OCI-LY7 (cell line): ENCODE results near the gene OAT. TPM values are rescaled to one million over a fixed set of nuclear protein-coding genes. Genes with fewer than 3 reads are reported as not detected.

Source experiments
- BruUV-seq: library from RNA; stranded (reverse); fragments of 400-500 nt; replicated peaks from 2 replicates; lab custom pipeline; 2021; lab: Mats Ljungman, UMichigan
- CTCF ChIA-PET: fragments of 300-600 bp; sonication (Branson Sonifier 250); formaldehyde crosslinking; loops from one replicate; lab custom pipeline; 2022; ENCODE audit warnings: antibody characterized with exemption; ENCODE audit not compliant: unreplicated experiment; lab: Charles Lee
- POLR2A ChIA-PET: fragments of 300-600 bp; sonication (Branson Sonifier 250); formaldehyde crosslinking; loops from one replicate; lab custom pipeline; 2022; ENCODE audit warnings: antibody characterized with exemption; lab: Charles Lee
- DNase-seq: peaks from one replicate; pipeline ENCODE4 v3.0.0-alpha.2; 2015; ENCODE audit warnings: low spot score
- H2AFZ ChIP-seq: fragments of 200-600 bp; sonication (generic), shearing (Covaris generic); 2 replicates; pipeline ENCODE4 v1.6.1; 2014; ENCODE audit warnings: mild to moderate bottlenecking, antibody characterized with exemption, low read length, moderate library complexity
- H3K27ac ChIP-seq: fragments of 200-600 bp; sonication (generic); 2 replicates; pipeline ENCODE4 v1.5.1; 2014; ENCODE audit warnings: mixed run types, low read depth, mild to moderate bottlenecking, moderate library complexity, low read length, inconsistent platforms; ENCODE audit not compliant: poor library complexity, severe bottlenecking
- H3K36me3 ChIP-seq: fragments of 200-600 bp; sonication (generic); 2 replicates; pipeline ENCODE4 v1.6.1; 2014; ENCODE audit warnings: mild to moderate bottlenecking, antibody characterized with exemption, low read length, moderate library complexity, mixed read lengths; ENCODE audit not compliant: insufficient read depth
- H3K4me1 ChIP-seq: fragments of 200-600 bp; sonication (generic); 2 replicates; pipeline ENCODE4 v1.5.1; 2014; ENCODE audit warnings: mild to moderate bottlenecking, low read length; ENCODE audit not compliant: insufficient read depth, poor library complexity, severe bottlenecking
- H3K4me2 ChIP-seq: fragments of 200-600 bp; sonication (generic); 2 replicates; pipeline ENCODE4 v1.6.1; 2014; ENCODE audit warnings: mild to moderate bottlenecking, low read length
- H3K4me3 ChIP-seq: fragments of 200-600 bp; sonication (generic); 2 replicates; pipeline ENCODE4 v1.5.1; 2014; ENCODE audit warnings: mild to moderate bottlenecking, low read depth, low read length; ENCODE audit not compliant: poor library complexity, severe bottlenecking
- H3K79me2 ChIP-seq: fragments of 200-600 bp; sonication (generic); 2 replicates; pipeline ENCODE4 v1.6.1; 2016; ENCODE audit warnings: low read depth, mild to moderate bottlenecking, low read length, moderate library complexity, mixed read lengths; ENCODE audit not compliant: insufficient read depth
- H3K9me2 ChIP-seq: fragments of 200-600 bp; sonication (generic); 2 replicates; pipeline ENCODE4 v1.6.1; 2016; ENCODE audit warnings: mild to moderate bottlenecking, low read length, mixed read lengths; ENCODE audit not compliant: insufficient read depth
- H3K9me3 ChIP-seq: fragments of 200-600 bp; sonication (generic); 2 replicates; pipeline ENCODE4 v1.6.1; 2014; ENCODE audit warnings: mild to moderate bottlenecking, mixed run types, low read length, mixed read lengths
- H4K20me1 ChIP-seq: fragments of 200-600 bp; sonication (generic); 2 replicates; pipeline ENCODE4 v1.6.1; 2014; ENCODE audit warnings: mild to moderate bottlenecking, antibody characterized with exemption, low read length, moderate library complexity, mixed read lengths; ENCODE audit not compliant: insufficient read depth
- CTCF ChIP-seq: fragments of 200-600 bp; sonication (generic); conservative IDR thresholded peaks from 2 replicates; pipeline ENCODE4 v1.5.1; 2014; ENCODE audit warnings: mild to moderate bottlenecking, antibody characterized with exemption, low read length, moderate library complexity, mixed read lengths
- EZH2phosphoT487 ChIP-seq: fragments of 200-600 bp; sonication (generic); IDR thresholded peaks from 2 replicates; pipeline ENCODE4 v1.6.1; 2018; ENCODE audit warnings: low read depth, borderline replicate concordance, mild to moderate bottlenecking, mixed run types, antibody characterized with exemption, low read length, moderate library complexity, mixed read lengths
- intact Hi-C: fragments of 100-400 bp; cut with micrococcal nuclease; formaldehyde crosslinking; loops from one replicate; pipeline ENCODE4 v1.10.0; 2022; ENCODE audit not compliant: unreplicated experiment
- total RNA-seq, 2 experiments: library from RNA; depleted of rRNA in 1 of 2; stranded (reverse); fragments of >200 nt in 1 of 2; shearing (Covaris generic) in 1 of 2; gene quantifications; 2 replicates each; pipeline ENCODE4 v1.2.3, GENCODE V29; 2014 to 2022

OAT gene
- total RNA-seq, 2 experiments from 2014 or later: 13.5 to 27.1 TPM

- no peak for TF ChIP-seq EZH2phosphoT487
- TF ChIP-seq CTCF: no peak
- DNase-seq: no peak
- intact Hi-C loops: no loop called here
- no peak overlapping the region for H2AFZ ChIP-seq
- H3K4me3 ChIP-seq: no peak overlapping the region
- no peaks in the 10 kb centered on the region for H3K79me2 ChIP-seq
- H3K9me2 ChIP-seq: no peaks in the 10 kb centered on the region
- BruUV-seq: no TSS peak
- H3K36me3 ChIP-seq: no peaks in the 10 kb centered on the region
- H3K4me2 ChIP-seq: no peak overlapping the region
- H3K4me1 ChIP-seq: no peaks in the 10 kb centered on the region
- ChIA-PET POLR2A (interaction anchor here (0.6 to 0.7 kb wide), 2 partner anchors 13 to 702 kb away, joined by 3 read pairs; no protein-coding TSS in a partner anchor), CTCF (interaction anchor here (0.6 kb wide), 1 partner anchor 37 kb away, joined by 3 read pairs; no protein-coding TSS in a partner anchor)
- no peak overlapping the region for H3K27ac ChIP-seq
- no peaks in the 10 kb centered on the region for H4K20me1 ChIP-seq
- H3K9me3 ChIP-seq: no peaks in the 10 kb centered on the region
Measured at GRCh38 chr10:124428207-124428777, 9.6 kb upstream of the OAT start.

GRCh38 chr10:124425227-124425962 is 6.7 kb upstream of the OAT start:
- CTCF ChIA-PET: no interaction called here

More at GRCh38 chr10:124425227-124425962, 6.7 kb upstream of the OAT start:
- no peaks in the 10 kb centered on the region for H3K9me2 ChIP-seq
- TF ChIP-seq EZH2phosphoT487 (no peak), CTCF (no peak)
- no TSS peak for BruUV-seq
- intact Hi-C loops: no loop called here
- no peaks in the 10 kb centered on the region for H3K79me2 ChIP-seq
- H3K4me3 ChIP-seq: no peak overlapping the region
- H2AFZ ChIP-seq: no peak overlapping the region
- POLR2A ChIA-PET: interaction anchor here (0.7 kb wide), 2 partner anchors 151 to 256 kb away, joined by 3 to 6 read pairs; no protein-coding TSS in a partner anchor
- H3K4me1 ChIP-seq: no peaks in the 10 kb centered on the region
- no peaks in the 10 kb centered on the region for H3K9me3 ChIP-seq
- no peak overlapping the region for H3K27ac ChIP-seq
- H3K36me3 ChIP-seq: no peaks in the 10 kb centered on the region
- H3K4me2 ChIP-seq: no peak overlapping the region
- DNase-seq: no peak
- H4K20me1 ChIP-seq: no peaks in the 10 kb centered on the region
